Adrenal gland (tissue), 5 donors: ENCODE results near the gene CAMK1D.

ENCODE experiments used
- POLR2A ChIP-seq, 2 donors: fragments of 450-650 bp; IDR thresholded peaks; one replicate each; pipeline ENCODE4 v1.6.1; 2017; ENCODE audit warnings: antibody characterized with exemption in 2 of 2, mild to moderate bottlenecking in 2 of 2, moderate library complexity in 1 of 2
- TF ChIP-seq, protein P1 (sequence below), 6 experiments: fragments of 450-650 bp in 4 of 6; fragments of 200-600 bp in 2 of 6; sonication (generic) in 1 of 6; IDR thresholded peaks; 1 replicate in 5 of 6; 2 replicates in 1 of 6; pipeline versions ENCODE4 v1.5.1 to v1.8.0; 2016 to 2021; ENCODE audit warnings: antibody characterized with exemption in 6 of 6, mild to moderate bottlenecking in 2 of 6, moderate library complexity in 1 of 6
- donor health status: DM: no; HTN: no; CAD: no.

DNA sequence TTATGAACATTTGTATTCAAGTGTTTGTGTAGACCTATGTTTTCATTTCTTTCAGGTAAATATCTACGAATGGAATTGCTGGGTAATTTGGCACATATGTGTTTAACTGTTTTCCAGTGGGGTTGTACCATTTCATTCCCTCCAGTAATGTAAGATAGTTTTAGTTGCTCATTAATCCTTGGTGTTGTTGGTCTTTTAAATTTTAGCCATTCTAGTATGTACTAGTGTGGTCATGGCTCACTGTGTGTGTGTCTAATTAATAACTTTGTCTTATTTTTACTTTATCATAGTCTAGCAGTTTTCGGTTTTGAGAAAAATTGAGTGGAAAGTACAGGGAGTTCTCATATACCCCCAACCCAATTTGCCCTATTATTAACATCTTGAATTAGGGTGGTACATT lies 278.8 kb downstream of the CAMK1D start:
- TF ChIP-seq, protein P1, sequence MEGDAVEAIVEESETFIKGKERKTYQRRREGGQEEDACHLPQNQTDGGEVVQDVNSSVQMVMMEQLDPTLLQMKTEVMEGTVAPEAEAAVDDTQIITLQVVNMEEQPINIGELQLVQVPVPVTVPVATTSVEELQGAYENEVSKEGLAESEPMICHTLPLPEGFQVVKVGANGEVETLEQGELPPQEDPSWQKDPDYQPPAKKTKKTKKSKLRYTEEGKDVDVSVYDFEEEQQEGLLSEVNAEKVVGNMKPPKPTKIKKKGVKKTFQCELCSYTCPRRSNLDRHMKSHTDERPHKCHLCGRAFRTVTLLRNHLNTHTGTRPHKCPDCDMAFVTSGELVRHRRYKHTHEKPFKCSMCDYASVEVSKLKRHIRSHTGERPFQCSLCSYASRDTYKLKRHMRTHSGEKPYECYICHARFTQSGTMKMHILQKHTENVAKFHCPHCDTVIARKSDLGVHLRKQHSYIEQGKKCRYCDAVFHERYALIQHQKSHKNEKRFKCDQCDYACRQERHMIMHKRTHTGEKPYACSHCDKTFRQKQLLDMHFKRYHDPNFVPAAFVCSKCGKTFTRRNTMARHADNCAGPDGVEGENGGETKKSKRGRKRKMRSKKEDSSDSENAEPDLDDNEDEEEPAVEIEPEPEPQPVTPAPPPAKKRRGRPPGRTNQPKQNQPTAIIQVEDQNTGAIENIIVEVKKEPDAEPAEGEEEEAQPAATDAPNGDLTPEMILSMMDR (IDR thresholded peaks at IDR 0.05) = no peak
- no peak for TF ChIP-seq POLR2A (IDR thresholded peaks at IDR 0.05)
